Esophagus squamous epithelium (tissue), 4 donors: ENCODE data around the gene LRCOL1.

Experiments used
- POLR2A ChIP-seq, 4 donors: fragments of 450-650 bp; IDR thresholded peaks; one replicate each; pipeline ENCODE4 v1.6.1; 2017; ENCODE audit warnings: antibody characterized with exemption in 4 of 4, mild to moderate bottlenecking in 4 of 4, moderate library complexity in 3 of 4
- TF ChIP-seq, protein P1 (sequence below), 6 experiments: fragments of 450-650 bp in 4 of 6; fragments of 200-600 bp in 2 of 6; sonication (generic) in 2 of 6; IDR thresholded peaks; one replicate each; pipeline ENCODE4 v1.5.1; 2016 to 2019; ENCODE audit warnings: antibody characterized with exemption in 6 of 6, mild to moderate bottlenecking in 4 of 6, moderate library complexity in 4 of 6

DNA sequence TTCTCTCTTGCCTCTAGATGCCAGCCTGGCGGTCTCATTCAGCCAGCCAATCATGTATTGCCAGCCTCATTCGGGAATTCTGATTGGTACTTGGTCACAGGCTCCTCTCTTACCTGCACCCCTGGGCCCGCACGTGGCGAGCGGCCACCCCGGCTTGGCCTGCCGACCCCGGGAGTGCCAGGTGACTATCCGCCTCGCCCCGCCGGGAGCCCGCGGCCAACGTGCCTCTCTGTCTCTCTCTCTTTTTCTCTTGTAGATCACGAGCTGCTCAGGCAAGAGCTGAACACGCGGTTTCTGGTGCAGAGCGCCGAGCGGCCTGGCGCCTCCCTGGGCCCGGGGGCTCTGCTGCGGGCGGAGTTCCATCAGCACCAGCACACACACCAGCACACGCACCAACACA, 39.3 kb downstream of the LRCOL1 start:
- TF ChIP-seq POLR2A (IDR thresholded peaks at IDR 0.05): no peak
- TF ChIP-seq, protein P1, sequence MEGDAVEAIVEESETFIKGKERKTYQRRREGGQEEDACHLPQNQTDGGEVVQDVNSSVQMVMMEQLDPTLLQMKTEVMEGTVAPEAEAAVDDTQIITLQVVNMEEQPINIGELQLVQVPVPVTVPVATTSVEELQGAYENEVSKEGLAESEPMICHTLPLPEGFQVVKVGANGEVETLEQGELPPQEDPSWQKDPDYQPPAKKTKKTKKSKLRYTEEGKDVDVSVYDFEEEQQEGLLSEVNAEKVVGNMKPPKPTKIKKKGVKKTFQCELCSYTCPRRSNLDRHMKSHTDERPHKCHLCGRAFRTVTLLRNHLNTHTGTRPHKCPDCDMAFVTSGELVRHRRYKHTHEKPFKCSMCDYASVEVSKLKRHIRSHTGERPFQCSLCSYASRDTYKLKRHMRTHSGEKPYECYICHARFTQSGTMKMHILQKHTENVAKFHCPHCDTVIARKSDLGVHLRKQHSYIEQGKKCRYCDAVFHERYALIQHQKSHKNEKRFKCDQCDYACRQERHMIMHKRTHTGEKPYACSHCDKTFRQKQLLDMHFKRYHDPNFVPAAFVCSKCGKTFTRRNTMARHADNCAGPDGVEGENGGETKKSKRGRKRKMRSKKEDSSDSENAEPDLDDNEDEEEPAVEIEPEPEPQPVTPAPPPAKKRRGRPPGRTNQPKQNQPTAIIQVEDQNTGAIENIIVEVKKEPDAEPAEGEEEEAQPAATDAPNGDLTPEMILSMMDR (IDR thresholded peaks at IDR 0.05): no peak
